ENCODE data around the gene SNAPC4.
"Not testable (repeated sequence)": the region's sequence is repeated elsewhere in the genome, so short reads cannot be mapped to it uniquely, and the experiment has no call there.

Gene SNAPC4

GRCh38 chr9:136353088-136353487, 46.9 kb downstream of the SNAPC4 start:
- TF ChIP-seq POLR2A (IDR thresholded peaks at IDR 0.05; ENCODE audit: low read length) (no peak), GATA1 (IDR thresholded peaks at IDR 0.05; ENCODE audit: low read depth, low read length) (no peak)
- no peak for DNase-seq

- TF ChIP-seq POLR2A (IDR thresholded peaks at IDR 0.05; ENCODE audit: low read length) (no peak), GATA1 (IDR thresholded peaks at IDR 0.05; ENCODE audit: low read depth, low read length) (no peak)
- no peak for DNase-seq
These were observed 47.3 kb downstream of the SNAPC4 start for GRCh38 chr9:136352682-136353081.

- DNase-seq = not testable (repeated sequence)
These were observed 48.1 kb downstream of the SNAPC4 start for GRCh38 chr9:136351868-136352267.

GRCh38 chr9:136351252-136351800, 48.6 kb downstream of the SNAPC4 start:
- DNase-seq = no peak
- TF ChIP-seq GATA1 (IDR thresholded peaks at IDR 0.05; ENCODE audit: low read depth, low read length) = no peak
- no peak for TF ChIP-seq POLR2A (IDR thresholded peaks at IDR 0.05; ENCODE audit: low read length)

Data from erythroblast (primary cell).